ENCODE results near the gene FBXL17. TPM values are rescaled to one million over a fixed set of nuclear protein-coding genes. Genes with fewer than 3 reads are reported as not detected.

FBXL17 gene
- total and polyA plus RNA-seq, 2 of the 4 experiments (the other 2 are of a cell fraction), result 3.9 to 8.1 TPM

DNA sequence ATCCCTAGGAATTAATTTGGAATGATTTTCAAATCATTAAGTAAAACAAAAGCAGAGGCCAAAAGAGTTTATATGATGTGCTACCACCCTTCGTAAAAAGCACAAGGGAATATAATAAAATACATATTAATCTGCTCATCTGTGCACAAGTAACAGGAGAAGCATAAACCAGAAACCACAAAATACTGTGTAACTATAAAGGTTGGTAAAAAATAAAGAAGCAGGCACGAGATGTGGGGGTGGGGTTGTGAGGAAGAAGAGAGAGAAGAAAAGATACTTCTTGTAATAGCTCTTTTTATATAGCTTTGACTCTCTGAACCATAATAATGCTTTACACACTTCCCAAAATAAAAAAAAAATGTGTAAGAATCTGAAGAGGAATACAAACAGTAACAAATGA is 496.3 kb downstream of the FBXL17 start:
- no peak overlapping the region for H3K23ac ChIP-seq (ENCODE audit: low read depth, low read length)
- no peak overlapping the region for H3K56ac ChIP-seq (ENCODE audit: extremely low read depth, insufficient read depth, low read length)
- no peaks in the 10 kb centered on the region for H3K27me3 ChIP-seq (ENCODE audit: control insufficient read depth, insufficient read depth, low read length)
- BruUV-seq (replicated peaks), result no TSS peak
- no peaks in the 10 kb centered on the region for H3K9me3 ChIP-seq (ENCODE audit: control insufficient read depth, insufficient read depth, low read length)
- no peak overlapping the region for H2BK120ac ChIP-seq (ENCODE audit: low read depth, low read length)
- H4K5ac ChIP-seq (ENCODE audit: low read depth, low read length), result no peak overlapping the region
- H4K20me1 ChIP-seq (ENCODE audit: insufficient read depth, low read length), result no peaks in the 10 kb centered on the region
- H3K79me1 ChIP-seq (ENCODE audit: low read depth in 1 of 2, low read length in 2 of 2), result no peaks in the 10 kb centered on the region
- ATAC-seq (ENCODE audit: low read depth), result no peak
- no peak overlapping the region for H2AFZ ChIP-seq (replicated peaks; ENCODE audit: low read length, poor library complexity)
- no peak overlapping the region for H3K4ac ChIP-seq (ENCODE audit: low read depth, low read length)
- WGBS, 2 experiments (ENCODE audit: extremely low coverage in 2 of 2, insufficient read length in 1 of 2), result no CpG with 5 or more reads among the region's 2 CpGs
- H2AK5ac ChIP-seq (ENCODE audit: low read depth, low read length), result no peak overlapping the region
- no peak overlapping the region for H3K27ac ChIP-seq (ENCODE audit: insufficient read depth, low read length)
- no peaks in the 10 kb centered on the region for H3K9me1 ChIP-seq (ENCODE audit: insufficient read depth, low read length)
- DNase-seq, result no peak
- H3K18ac ChIP-seq (ENCODE audit: low read depth, low read length), result no peak overlapping the region
- H2BK5ac ChIP-seq (ENCODE audit: low read depth, low read length, poor library complexity, severe bottlenecking), result no peak overlapping the region
- no peak overlapping the region for H3K9ac ChIP-seq (ENCODE audit: low read depth, low read length)
- no peak overlapping the region for H3K4me2 ChIP-seq (ENCODE audit: low read depth, low read length)
- H2AK9ac ChIP-seq (replicated peaks; ENCODE audit: low read depth, low read length, poor library complexity), result no peak overlapping the region
- no peaks in the 10 kb centered on the region for H3K4me1 ChIP-seq (ENCODE audit: control insufficient read depth, insufficient read depth, low read length)
- dilution Hi-C loops (cut with HindIII; ENCODE audit: low sequenced_read_pairs, unreplicated experiment) (no loop called here), intact Hi-C loops (cut with micrococcal nuclease) (no loop called here), in situ Hi-C loops (cut with MboI; ENCODE audit: low sequenced_read_pairs) (no loop called here)
- no peak overlapping the region for H3K14ac ChIP-seq (replicated peaks; ENCODE audit: low read depth, low read length)
- no peak overlapping the region for H2BK15ac ChIP-seq (ENCODE audit: low read depth, low read length)
- H4K8ac ChIP-seq (ENCODE audit: low read depth in 2 of 2, low read length in 2 of 2), result no peak overlapping the region
- POLR2A ChIA-PET (ENCODE audit: unreplicated experiment), result no interaction called here
- no peaks in the 10 kb centered on the region for H3K36me3 ChIP-seq (ENCODE audit: control insufficient read depth, insufficient read depth, low read length)
- CTCF ChIA-PET, result no interaction called here
- no peak overlapping the region for H2BK20ac ChIP-seq (ENCODE audit: low read depth, low read length)
- no peak for TF ChIP-seq NFE2L2 (IDR thresholded peaks at IDR 0.05; ENCODE audit: low read depth, low read length)
- TF ChIP-seq CEBPB (IDR thresholded peaks at IDR 0.05; ENCODE audit: low read depth, low read length), result no peak
- no peak for TF ChIP-seq BHLHE40 (IDR thresholded peaks at IDR 0.05; ENCODE audit: low read depth, low read length)
- TF ChIP-seq, protein P1, sequence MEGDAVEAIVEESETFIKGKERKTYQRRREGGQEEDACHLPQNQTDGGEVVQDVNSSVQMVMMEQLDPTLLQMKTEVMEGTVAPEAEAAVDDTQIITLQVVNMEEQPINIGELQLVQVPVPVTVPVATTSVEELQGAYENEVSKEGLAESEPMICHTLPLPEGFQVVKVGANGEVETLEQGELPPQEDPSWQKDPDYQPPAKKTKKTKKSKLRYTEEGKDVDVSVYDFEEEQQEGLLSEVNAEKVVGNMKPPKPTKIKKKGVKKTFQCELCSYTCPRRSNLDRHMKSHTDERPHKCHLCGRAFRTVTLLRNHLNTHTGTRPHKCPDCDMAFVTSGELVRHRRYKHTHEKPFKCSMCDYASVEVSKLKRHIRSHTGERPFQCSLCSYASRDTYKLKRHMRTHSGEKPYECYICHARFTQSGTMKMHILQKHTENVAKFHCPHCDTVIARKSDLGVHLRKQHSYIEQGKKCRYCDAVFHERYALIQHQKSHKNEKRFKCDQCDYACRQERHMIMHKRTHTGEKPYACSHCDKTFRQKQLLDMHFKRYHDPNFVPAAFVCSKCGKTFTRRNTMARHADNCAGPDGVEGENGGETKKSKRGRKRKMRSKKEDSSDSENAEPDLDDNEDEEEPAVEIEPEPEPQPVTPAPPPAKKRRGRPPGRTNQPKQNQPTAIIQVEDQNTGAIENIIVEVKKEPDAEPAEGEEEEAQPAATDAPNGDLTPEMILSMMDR (conservative IDR thresholded peaks at IDR 0.05; ENCODE audit: low read depth, low read length), result no peak
- no peak for TF ChIP-seq SMC3 (IDR thresholded peaks at IDR 0.05; ENCODE audit: low read depth, low read length)
- no peak for TF ChIP-seq USF2 (IDR thresholded peaks at IDR 0.05; ENCODE audit: low read depth, low read length)
- no peak overlapping the region for H4K91ac ChIP-seq (ENCODE audit: insufficient read depth, low read depth, low read length)
- no peak overlapping the region for H3K4me3 ChIP-seq (ENCODE audit: insufficient read depth, low read depth, low read length)

Measured in IMR-90 (cell line).